ENCODE measurements around the gene COL17A1.
A peak's percentile ranks its signal among the peaks of the same experiment; 100 is the strongest.

Gene COL17A1

GRCh38 chr10:104034401-104035193 lies 51.1 kb downstream of the COL17A1 start:
- CTCF ChIA-PET: interaction anchor here (0.7 kb wide), 1 partner anchor 86 kb away, joined by 3 read pairs; no protein-coding TSS in a partner anchor

GRCh38 chr10:104033966-104034365 lies 51.7 kb downstream of the COL17A1 start:
- DNase-seq (ENCODE audit: low spot score): no peak
- POLR2A ChIA-PET (ENCODE audit: low non-redundant PET): no interaction called here
- TF ChIP-seq CTCF (conservative IDR thresholded peaks at IDR 0.05; ENCODE audit: low read depth): no peak
- CTCF ChIA-PET: no interaction called here
- H3K27ac ChIP-seq: peak overlapping the region; percentile 60

More at GRCh38 chr10:104034401-104035193, 51.1 kb downstream of the COL17A1 start:
- POLR2A ChIA-PET (ENCODE audit: low non-redundant PET): no interaction called here
- peak overlapping the region; percentile 60 for H3K27ac ChIP-seq
- TF ChIP-seq CTCF (conservative IDR thresholded peaks at IDR 0.05; ENCODE audit: low read depth): no peak
- no peak for DNase-seq (ENCODE audit: low spot score)

- no peak for TF ChIP-seq CTCF (conservative IDR thresholded peaks at IDR 0.05; ENCODE audit: low read depth)
- no peak for DNase-seq (ENCODE audit: low spot score)
- POLR2A ChIA-PET (ENCODE audit: low non-redundant PET): no interaction called here
Observed at GRCh38 chr10:104033401-104033930, 52.2 kb downstream of the COL17A1 start.

GRCh38 chr10:104032144-104032775 lies 53.4 kb downstream of the COL17A1 start:
- DNase-seq (ENCODE audit: low spot score): no peak
- ChIA-PET POLR2A (ENCODE audit: low non-redundant PET) (no interaction called here), CTCF (interaction anchor here (0.7 to 1.0 kb wide), 2 partner anchors 9 to 10 kb away, joined by 3 to 4 read pairs; no protein-coding TSS in a partner anchor)
- no peak for TF ChIP-seq CTCF (conservative IDR thresholded peaks at IDR 0.05; ENCODE audit: low read depth)
- H3K27ac ChIP-seq: peak overlapping the region; percentile 60

More at GRCh38 chr10:104033401-104033930, 52.2 kb downstream of the COL17A1 start:
- CTCF ChIA-PET: interaction anchor here (0.6 to 1.0 kb wide), 2 partner anchors 11 to 12 kb away, joined by 4 read pairs; no protein-coding TSS in a partner anchor
- H3K27ac ChIP-seq: peak overlapping the region; percentile 60

GRCh38 chr10:104031631-104032030 lies 54.0 kb downstream of the COL17A1 start:
- DNase-seq (ENCODE audit: low spot score): no peak
- CTCF ChIA-PET: no interaction called here
- H3K27ac ChIP-seq: peak overlapping the region; percentile 60; the same call in 1 of the 2 replicates
- POLR2A ChIA-PET (ENCODE audit: low non-redundant PET): no interaction called here
- no peak for TF ChIP-seq CTCF (conservative IDR thresholded peaks at IDR 0.05; ENCODE audit: low read depth)

- TF ChIP-seq CTCF (conservative IDR thresholded peaks at IDR 0.05; ENCODE audit: low read depth): no peak
- DNase-seq (ENCODE audit: low spot score): no peak
- POLR2A ChIA-PET (ENCODE audit: low non-redundant PET): no interaction called here
- H3K27ac ChIP-seq: no peak overlapping the region
- CTCF ChIA-PET: interaction anchor here (0.9 to 1.5 kb wide), 2 partner anchors 24 to 98 kb away, joined by 3 to 4 read pairs; no protein-coding TSS in a partner anchor
Observed at GRCh38 chr10:104029521-104029860, 56.2 kb downstream of the COL17A1 start.

All from RWPE1 (cell line).